ENCODE data around the gene C1orf167. TPM values are rescaled to one million over a fixed set of nuclear protein-coding genes. Genes with fewer than 3 reads are reported as not detected.

Gene C1orf167
- total and polyA plus RNA-seq, 2 experiments from 2014 or later, result 1.7 to 2.2 TPM

GRCh38 chr1:11740258-11741192 is 21.5 kb upstream of the C1orf167 start (continued):
- no peak for TF ChIP-seq REST (IDR thresholded peaks at IDR 0.05; ENCODE audit: unreplicated experiment)
- TF ChIP-seq CREB1 (CRISPR knock-in tag; IDR thresholded peaks at IDR 0.05; ENCODE audit: low read depth), result no peak

- Histone ChIP-seq H3F3A (replicated peaks; ENCODE audit: low read depth) (0 out of 2 replicates have a peak, but pooled peaks cover 11% of the 10 kb centered on the region), H3K27me3 (ENCODE audit: insufficient read depth) (no peaks in the 10 kb centered on the region), H3K4me1 (ENCODE audit: insufficient read depth) (peaks cover 21% of the 10 kb centered on the region), H2AFZ (no peak overlapping the region), H3K27ac (ENCODE audit: low read depth) (no peak overlapping the region), H3K4me3 (no peak overlapping the region), H3K79me2 (replicated peaks; ENCODE audit: insufficient read depth) (peaks cover 12% of the 10 kb centered on the region), H3K9me2 (ENCODE audit: insufficient read depth) (no peaks in the 10 kb centered on the region), H4K20me1 (replicated peaks; ENCODE audit: insufficient read depth) (peaks cover 5% of the 10 kb centered on the region), H3K36me3 (ENCODE audit: insufficient read depth) (no peaks in the 10 kb centered on the region; the same call in 1 of the 2 replicates), H3K4me2 (no peak overlapping the region)
- ATAC-seq (no peak), DNase-seq (ENCODE audit: low spot score) (no peak)
- TF ChIP-seq ZNF331 (CRISPR knock-in tag; IDR thresholded peaks at IDR 0.05; ENCODE audit: low read depth) (no peak), ZNF462 (CRISPR knock-in tag; IDR thresholded peaks at IDR 0.05) (no peak), CTCF (conservative IDR thresholded peaks at IDR 0.05; ENCODE audit: low read depth in 2 of 2) (no peak), POLR2AphosphoS5 (IDR thresholded peaks at IDR 0.05; ENCODE audit: low read depth) (no peak), STAT1 (IDR thresholded peaks at IDR 0.05; ENCODE audit: unreplicated experiment) (no peak), CREB1 (CRISPR knock-in tag; IDR thresholded peaks at IDR 0.05; ENCODE audit: low read depth) (no peak)
- Mint-ChIP-seq H3K4me1 (peaks cover 32% of the 10 kb centered on the region), H3K4me3 (no peak overlapping the region), H3K27me3 (ENCODE audit: insufficient read depth, low read depth, poor library complexity) (peaks cover 13% of the 10 kb centered on the region), H3K9me3 (no peaks in the 10 kb centered on the region; the same call in 2 of the 3 replicates), H3K36me3 (ENCODE audit: low read depth) (peaks cover 7% of the 10 kb centered on the region; the same call in 1 of the 3 replicates), H3K27ac (no peak overlapping the region)
Measured at GRCh38 chr1:11741482-11741881, 20.5 kb upstream of the C1orf167 start.
